ENCODE results near the gene LRRTM4. TPM values are rescaled to one million over a fixed set of nuclear protein-coding genes. Genes with fewer than 3 reads are reported as not detected.

The LRRTM4 gene
- polyA plus RNA-seq, 1 donor (not counting 4 experiments of a cell fraction or from before 2014, with no cell fraction given) = not detected

- Histone ChIP-seq H3K36me3 (ENCODE audit: control insufficient read depth in 2 of 2, extremely low read depth in 1 of 2, insufficient read depth in 2 of 2, low read length in 2 of 2) (no peaks in the 10 kb centered on the region), H4K20me1 (ENCODE audit: control insufficient read depth, extremely low read depth, insufficient read depth, low read length) (no peaks in the 10 kb centered on the region), H2AFZ (ENCODE audit: control insufficient read depth, low read length) (no peak overlapping the region), H3K9me1 (ENCODE audit: control insufficient read depth, extremely low read depth, insufficient read depth, low read length) (no peaks in the 10 kb centered on the region), H3K4me1 (ENCODE audit: control insufficient read depth, extremely low read depth, insufficient read depth, low read length) (no peaks in the 10 kb centered on the region), H3K4me3 (ENCODE audit: control insufficient read depth in 2 of 3, extremely low read depth in 1 of 3, insufficient read depth in 2 of 3, low read depth in 1 of 3, low read length in 3 of 3) (no peak overlapping the region), H3K9ac (ENCODE audit: control insufficient read depth, extremely low read depth, insufficient read depth, low read length) (no peak overlapping the region), H3K79me2 (ENCODE audit: control insufficient read depth, insufficient read depth, low read length) (no peaks in the 10 kb centered on the region), H3K4me2 (ENCODE audit: control insufficient read depth, extremely low read depth, insufficient read depth, low read depth, low read length) (no peak overlapping the region), H3K27ac (ENCODE audit: control insufficient read depth, insufficient read depth, low read length) (no peak overlapping the region), H3K27me3 (ENCODE audit: control insufficient read depth, extremely low read depth, insufficient read depth, low read length) (no peaks in the 10 kb centered on the region), H3K9me3 (ENCODE audit: control insufficient read depth, low read depth, low read length) (no peaks in the 10 kb centered on the region)
- TF ChIP-seq CTCF (optimal IDR thresholded peaks at IDR 0.05 in 1 of 3, IDR thresholded peaks at IDR 0.05 in 1 of 3, conservative IDR thresholded peaks at IDR 0.05 in 1 of 3; ENCODE audit: extremely low read depth in 1 of 3, insufficient read depth in 2 of 3, low read length in 3 of 3) = no peak
- FAIRE-seq (no peak), DNase-seq (ENCODE audit: low read depth, low spot score) (no peak)
- dilution Hi-C loops (cut with MboI; ENCODE audit: extremely low pct_ligation_motif_present, low sequenced_read_pairs) = no loop called here
Measured at GRCh38 chr2:76938153-76938552, 584.0 kb downstream of the LRRTM4 start.

DNA sequence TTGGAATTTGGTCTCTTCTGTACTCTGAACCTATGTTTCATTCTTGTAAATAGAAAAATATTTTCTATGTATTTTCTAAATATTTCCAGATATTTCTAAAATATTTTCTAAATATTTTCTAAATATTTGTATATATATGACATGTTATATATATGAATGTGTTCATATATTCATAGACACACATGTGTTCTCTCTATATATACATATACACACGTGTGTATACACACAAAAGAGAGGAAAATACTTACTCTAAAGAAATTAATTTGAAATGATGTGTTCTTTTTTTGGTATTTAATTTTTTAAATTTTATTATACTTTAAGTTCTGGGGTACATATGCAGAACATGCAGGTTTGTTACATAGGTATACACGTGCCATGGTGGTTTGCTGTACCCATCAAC is 589.6 kb downstream of the LRRTM4 start:
- FAIRE-seq (no peak), DNase-seq (ENCODE audit: low read depth, low spot score) (no peak)
- TF ChIP-seq CTCF (optimal IDR thresholded peaks at IDR 0.05 in 1 of 3, IDR thresholded peaks at IDR 0.05 in 1 of 3, conservative IDR thresholded peaks at IDR 0.05 in 1 of 3; ENCODE audit: extremely low read depth in 1 of 3, insufficient read depth in 2 of 3, low read length in 3 of 3) = no peak
- TF ChIP-seq EZH2 (IDR thresholded peaks at IDR 0.05; ENCODE audit: low read length) = no peak
- Histone ChIP-seq H3K9me3 (ENCODE audit: control insufficient read depth, low read depth, low read length) (no peaks in the 10 kb centered on the region), H4K20me1 (ENCODE audit: control insufficient read depth, extremely low read depth, insufficient read depth, low read length) (no peaks in the 10 kb centered on the region), H3K36me3 (ENCODE audit: control insufficient read depth in 2 of 2, extremely low read depth in 1 of 2, insufficient read depth in 2 of 2, low read length in 2 of 2) (no peaks in the 10 kb centered on the region), H3K4me3 (ENCODE audit: control insufficient read depth in 2 of 3, extremely low read depth in 1 of 3, insufficient read depth in 2 of 3, low read depth in 1 of 3, low read length in 3 of 3) (no peak overlapping the region), H3K79me2 (ENCODE audit: control insufficient read depth, insufficient read depth, low read length) (no peaks in the 10 kb centered on the region), H3K27me3 (ENCODE audit: control insufficient read depth, extremely low read depth, insufficient read depth, low read length) (no peaks in the 10 kb centered on the region), H3K9me1 (ENCODE audit: control insufficient read depth, extremely low read depth, insufficient read depth, low read length) (no peaks in the 10 kb centered on the region), H3K4me1 (ENCODE audit: control insufficient read depth, extremely low read depth, insufficient read depth, low read length) (no peaks in the 10 kb centered on the region), H3K4me2 (ENCODE audit: control insufficient read depth, extremely low read depth, insufficient read depth, low read depth, low read length) (no peak overlapping the region), H2AFZ (ENCODE audit: control insufficient read depth, low read length) (no peak overlapping the region), H3K9ac (ENCODE audit: control insufficient read depth, extremely low read depth, insufficient read depth, low read length) (no peak overlapping the region), H3K27ac (ENCODE audit: control insufficient read depth, insufficient read depth, low read length) (no peak overlapping the region)
- dilution Hi-C loops (cut with MboI; ENCODE audit: extremely low pct_ligation_motif_present, low sequenced_read_pairs) = no loop called here
